GM18951 (cell line): ENCODE results near the gene GSC2.

Source experiments
- POLR2A ChIP-seq: IDR thresholded peaks from 4 replicates; pipeline ENCODE4 v1.6.1; 2011; ENCODE audit warnings: mild to moderate bottlenecking; ENCODE audit not compliant: insufficient read length, insufficient read depth; ENCODE audit errors: extremely low read depth
- in situ Hi-C: fragments of 300-500 bp; cut with MboI; formaldehyde crosslinking; loops from one replicate; pipeline ENCODE4 v1.12.0; 2022; ENCODE audit warnings: low sequenced_read_pairs, mixed read lengths, inconsistent platforms; ENCODE audit not compliant: unreplicated experiment

Gene GSC2

DNA sequence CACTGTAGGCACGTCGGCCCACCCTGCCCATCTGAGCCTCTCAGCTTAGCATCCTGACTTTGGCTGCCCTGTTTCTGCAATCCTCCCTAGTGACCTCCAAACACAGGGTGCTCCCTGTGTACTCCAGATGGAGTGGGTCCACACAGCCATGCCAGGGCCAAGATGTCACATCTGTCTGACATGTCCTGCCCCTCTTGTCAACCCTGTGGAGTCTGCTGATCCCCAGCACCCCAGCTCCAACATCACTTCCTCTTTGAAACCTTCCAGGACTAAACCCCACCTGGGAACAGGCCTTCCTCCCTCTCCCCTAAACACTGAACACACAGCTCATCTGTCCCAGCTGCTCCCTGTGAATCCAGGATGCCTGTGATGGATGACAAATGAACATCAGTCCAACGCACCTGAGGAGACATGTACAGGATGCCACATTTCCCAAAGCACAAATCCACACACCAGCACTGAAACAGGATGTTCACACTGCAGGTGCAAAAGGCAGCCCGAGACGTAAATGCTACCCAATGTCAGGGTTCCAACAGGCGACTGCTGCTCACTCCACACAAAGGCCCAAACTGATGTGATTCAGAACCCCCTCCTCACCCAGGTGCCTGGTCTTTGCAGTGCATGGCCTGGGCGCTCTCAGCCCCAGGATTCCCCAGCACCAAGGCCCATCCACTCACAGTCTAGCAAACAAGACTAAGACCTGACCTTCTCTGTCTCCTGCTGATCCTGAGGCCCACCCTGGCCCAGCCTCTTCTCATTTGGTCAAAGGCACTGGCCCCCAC lies 21.0 kb downstream of the GSC2 start:
- in situ Hi-C loops, result no loop called here
- TF ChIP-seq POLR2A, result no peak

DNA sequence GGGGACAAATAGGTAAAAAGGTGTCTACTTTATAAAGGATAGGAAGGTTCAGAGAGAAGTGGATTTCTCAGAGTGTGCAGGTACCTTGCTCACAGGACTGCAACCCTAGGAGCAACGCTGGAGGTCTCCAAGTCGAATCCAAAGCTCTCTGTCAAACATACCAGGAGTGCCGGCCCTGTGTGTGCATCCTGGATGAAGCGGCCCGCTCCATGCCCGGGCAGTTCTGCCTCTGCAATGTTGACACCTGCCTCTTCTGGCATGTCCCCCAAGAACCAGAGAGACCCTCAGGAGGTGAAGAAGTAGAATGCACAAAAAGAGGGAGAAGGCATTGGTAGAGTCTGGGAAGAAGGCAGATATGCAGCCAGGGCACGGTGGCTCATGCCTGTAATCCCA lies 22.1 kb downstream of the GSC2 start:
- TF ChIP-seq POLR2A, result no peak
- in situ Hi-C loops, result no loop called here

DNA sequence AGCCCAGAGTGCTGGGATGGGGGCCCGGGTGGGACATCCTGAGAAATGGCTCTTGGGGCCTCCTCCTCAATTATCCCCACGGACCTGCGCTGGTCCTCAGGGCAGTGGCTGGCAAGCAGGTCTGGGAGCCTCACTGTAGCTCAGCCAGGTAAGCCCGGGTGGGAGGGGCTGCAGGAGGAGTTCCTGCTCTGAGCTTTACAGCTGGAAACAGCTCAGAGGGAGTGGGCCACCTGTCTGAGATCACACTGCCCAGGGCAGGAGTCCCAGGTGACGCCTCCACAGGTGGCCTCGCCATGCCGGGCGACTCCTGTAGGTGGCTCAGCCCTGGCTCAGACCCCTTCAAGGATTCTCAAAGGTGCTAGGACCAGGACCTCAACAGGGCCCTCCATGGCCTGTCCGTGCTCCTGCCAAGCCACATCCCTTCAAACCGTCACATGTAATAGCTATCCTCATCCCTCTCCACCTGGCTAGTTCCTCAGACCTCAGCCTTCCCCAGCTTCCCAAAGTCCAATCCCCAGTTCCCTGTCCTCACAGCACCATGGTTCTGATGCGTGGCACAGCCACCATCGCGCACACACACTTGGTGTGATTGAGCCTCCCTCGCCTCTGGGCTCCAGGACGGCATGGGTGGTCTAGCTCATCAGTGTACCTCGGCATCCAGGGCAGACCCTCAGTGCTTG lies 22.6 kb downstream of the GSC2 start:
- in situ Hi-C loops, result no loop called here
- TF ChIP-seq POLR2A, result no peak

DNA sequence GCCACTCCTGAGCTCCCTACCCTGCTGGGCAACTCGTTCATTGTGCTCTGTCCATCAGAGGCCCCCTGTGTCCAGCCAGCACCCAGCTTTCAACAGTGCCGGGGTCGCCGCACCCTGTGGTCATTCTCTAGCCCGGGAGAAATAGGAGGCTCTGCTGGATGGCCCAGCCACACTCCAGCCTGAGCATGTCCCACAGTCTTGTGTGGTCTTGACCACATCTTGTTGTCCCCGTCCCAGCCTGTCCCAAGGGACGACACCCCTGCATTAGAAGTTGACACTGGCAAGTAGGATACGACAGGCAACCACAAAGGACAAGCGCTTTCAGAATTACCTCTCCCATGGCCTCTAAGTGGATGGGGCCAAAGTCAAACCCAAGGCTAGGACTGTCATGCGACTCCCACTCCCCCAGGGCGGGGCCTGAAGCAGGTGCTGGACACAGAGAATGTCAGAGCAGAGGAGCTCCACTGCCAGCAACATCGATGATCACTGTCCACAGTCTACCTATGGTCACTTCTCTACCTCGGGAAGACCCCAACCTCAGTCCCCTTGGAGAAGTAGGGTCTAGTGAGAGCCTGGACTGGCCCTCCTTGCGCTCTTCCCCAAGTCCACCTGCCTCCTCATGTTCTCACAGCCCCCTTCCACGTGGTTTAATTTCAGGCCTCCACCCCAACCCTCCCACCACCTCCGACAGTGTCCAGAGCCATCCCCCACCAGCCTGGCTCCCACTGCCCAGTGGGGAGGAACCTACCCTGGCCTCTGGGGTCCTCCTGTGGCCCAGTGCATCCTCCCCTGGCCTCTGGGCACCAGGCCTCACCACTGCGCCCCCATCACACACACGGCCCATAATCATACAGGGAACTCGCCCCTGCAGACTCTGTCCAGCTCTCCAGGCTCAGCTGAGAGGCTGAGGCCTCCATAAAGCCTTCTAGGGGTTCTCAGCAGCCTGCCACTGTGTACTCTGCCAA lies 23.5 kb downstream of the GSC2 start:
- TF ChIP-seq POLR2A, result no peak
- in situ Hi-C loops, result no loop called here

DNA sequence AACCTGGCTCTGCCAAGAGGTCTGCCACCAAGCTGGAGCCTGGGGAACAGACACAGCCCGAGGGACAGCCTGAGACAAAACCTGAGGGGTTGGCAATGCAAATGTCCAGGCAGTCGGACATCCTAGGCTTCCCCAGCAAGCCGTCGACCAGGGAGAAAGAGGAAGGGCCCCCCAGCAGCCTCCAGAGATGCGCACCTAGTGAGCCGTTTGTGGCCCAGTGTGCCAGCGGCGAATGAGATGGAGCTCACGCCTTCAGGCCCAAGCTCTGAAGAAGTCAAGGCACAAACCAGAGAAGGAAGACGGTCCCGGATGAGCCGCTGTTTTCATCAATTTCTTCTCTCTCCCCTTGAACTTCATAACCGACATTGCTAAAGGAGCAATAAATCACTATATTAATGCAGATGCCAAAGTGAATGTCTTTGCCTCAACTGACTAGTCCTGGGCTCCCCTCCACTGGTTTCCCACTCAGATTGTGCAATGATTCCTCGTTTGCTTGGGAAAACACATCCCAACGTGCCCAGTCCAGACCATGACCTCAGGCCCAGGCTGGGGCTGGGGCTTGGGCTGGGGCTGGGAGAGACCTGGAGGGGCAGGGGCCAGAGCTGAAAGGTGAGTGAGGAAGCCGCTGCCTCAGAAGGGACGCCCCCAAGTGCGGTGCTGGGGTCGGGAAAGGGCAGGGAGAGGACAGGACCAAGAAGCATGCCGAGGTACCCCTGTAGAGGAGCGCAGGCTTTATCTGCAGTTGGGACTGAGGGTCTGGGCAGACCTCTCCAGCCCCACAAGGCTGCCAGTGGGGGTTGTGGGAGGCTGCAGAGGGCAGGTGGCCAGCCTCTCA lies 24.4 kb downstream of the GSC2 start:
- no peak for TF ChIP-seq POLR2A
- in situ Hi-C loops, result no loop called here

DNA sequence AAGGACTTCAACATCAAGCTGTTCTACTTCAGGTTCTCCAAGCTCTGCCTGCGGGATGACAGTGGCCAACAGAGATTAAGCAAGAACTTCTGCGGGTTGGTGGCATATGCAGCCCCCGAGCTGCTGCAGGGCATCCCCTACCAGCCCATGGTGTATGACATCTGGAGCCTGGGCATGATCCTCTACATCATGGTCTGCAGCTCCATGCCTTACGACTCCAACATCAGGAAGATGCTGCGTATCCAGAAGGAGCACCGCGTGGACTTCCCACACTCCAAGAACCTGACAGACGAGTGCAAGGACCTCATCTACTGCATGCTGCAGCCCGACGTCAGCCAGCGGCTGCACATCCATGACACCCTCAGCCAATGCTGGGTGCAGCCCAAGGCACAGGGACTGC lies 25.1 kb downstream of the GSC2 start:
- no peak for TF ChIP-seq POLR2A
- in situ Hi-C loops, result no loop called here

DNA sequence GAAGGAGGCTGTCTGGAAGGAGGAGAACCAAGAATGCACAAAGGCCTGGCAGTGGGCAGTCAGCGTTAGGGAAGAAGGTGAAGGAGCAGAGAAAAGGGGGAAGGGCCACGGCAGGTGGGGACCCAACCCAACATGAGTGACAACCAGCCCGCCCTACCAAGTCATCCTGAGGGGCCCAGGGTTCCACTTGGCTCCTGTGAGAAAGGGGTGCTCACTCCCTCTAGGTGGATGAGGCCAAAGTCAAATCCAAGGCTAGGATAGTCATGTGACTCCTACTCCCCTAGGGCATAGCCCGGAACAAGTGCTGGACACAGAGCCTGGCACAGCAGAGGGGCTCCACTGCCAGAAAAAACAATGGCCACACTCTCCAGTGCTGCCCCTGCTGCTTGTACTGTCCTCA lies 25.7 kb downstream of the GSC2 start:
- in situ Hi-C loops, result no loop called here
- TF ChIP-seq POLR2A, result no peak

DNA sequence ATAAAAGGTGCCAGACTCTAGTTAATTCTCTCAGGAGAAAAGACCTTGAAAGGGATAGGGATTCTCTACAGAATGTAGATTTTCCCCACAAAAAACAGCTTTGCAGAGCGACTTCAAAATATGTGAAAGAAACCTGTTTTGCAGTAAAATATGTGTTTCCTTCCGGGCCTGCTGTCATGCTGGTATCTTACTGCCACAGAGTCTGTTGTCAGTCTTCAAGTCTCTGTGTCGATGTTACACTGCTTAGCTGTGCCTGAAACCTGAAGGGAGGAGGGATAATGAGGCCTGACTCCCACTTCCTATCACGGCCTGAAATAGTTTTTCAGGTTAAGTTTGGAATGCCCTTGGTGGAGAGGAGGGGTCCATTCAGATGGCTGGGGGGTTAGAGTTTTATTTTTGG lies 26.2 kb downstream of the GSC2 start:
- TF ChIP-seq POLR2A, result no peak
- in situ Hi-C loops, result no loop called here

DNA sequence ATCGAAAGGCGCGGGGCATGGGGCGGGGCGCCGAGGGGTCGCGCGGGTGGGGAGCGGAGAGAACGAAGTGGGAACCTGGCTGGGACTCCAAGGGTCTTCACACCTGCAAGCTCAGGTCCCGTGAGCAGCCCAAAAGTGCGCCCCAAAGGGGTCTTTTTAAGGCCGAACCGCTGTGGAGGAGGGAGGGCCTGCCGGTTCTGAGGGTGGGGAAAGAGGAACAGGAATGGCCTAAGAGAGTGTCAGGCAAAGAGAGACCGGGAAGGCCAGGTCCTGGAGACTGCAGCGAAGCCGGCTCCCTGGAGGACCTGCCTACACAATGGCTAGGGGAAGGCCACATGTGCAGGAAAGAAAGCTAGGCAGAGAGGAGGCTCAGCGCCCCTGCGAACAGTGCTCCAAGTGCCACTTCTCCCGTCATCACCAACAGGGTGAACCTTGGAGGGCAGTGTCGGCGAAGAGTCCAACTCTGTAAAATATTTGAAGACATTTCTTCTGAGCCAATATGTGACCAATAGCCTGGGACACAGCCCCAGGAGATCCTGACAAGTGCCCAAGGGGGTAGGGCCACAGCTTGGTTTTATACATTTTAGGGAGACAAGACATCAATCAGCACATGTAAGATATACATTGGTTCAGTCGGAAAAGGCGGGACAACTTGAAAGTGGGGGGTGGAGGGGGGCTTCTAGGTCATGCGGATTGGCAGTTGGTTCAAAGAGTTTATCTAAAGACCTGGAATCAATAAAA lies 27.2 kb downstream of the GSC2 start:
- no peak for TF ChIP-seq POLR2A

DNA sequence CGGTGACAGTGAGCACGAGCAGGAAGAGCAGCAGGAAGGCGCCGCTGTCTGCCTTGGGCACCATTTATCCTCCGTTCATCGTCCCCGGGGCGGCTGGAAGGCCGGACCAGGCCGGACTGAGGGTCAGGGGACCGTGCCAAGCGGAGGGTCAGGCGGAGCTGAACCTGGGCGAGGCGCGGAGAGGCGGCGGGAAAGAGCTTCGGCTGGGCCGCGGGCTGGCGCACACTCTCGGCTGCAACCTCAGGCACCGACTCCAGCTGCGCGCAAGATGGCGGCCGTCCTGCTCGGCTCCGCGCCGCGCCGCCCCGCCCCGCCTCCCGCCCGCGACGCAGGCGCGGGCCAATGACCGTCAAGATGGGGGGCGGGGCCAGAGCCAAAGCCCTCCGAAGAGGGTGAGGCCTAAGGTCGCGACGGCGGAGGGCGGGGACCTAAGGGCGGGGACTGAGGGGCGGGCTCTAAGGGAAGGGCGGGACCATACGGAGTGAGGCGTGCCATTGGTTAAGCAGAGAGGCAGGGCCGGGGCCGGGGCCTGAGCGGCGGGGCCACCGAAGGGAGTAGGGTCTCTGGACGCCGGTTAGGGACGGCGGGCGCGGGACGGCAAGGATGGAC lies 27.8 kb downstream of the GSC2 start, which contains the start of gene DGCR2:
TSS of gene DGCR2 (minus strand) at position 270 of the 609 bp plus-strand sequence. CDS start at position 64, 206 bp downstream.
- TF ChIP-seq POLR2A, result peak; percentile 87
- in situ Hi-C loops, result no loop called here

More for the DNA sequence above, 27.2 kb downstream of the GSC2 start:
- in situ Hi-C loops, result no loop called here

DNA sequence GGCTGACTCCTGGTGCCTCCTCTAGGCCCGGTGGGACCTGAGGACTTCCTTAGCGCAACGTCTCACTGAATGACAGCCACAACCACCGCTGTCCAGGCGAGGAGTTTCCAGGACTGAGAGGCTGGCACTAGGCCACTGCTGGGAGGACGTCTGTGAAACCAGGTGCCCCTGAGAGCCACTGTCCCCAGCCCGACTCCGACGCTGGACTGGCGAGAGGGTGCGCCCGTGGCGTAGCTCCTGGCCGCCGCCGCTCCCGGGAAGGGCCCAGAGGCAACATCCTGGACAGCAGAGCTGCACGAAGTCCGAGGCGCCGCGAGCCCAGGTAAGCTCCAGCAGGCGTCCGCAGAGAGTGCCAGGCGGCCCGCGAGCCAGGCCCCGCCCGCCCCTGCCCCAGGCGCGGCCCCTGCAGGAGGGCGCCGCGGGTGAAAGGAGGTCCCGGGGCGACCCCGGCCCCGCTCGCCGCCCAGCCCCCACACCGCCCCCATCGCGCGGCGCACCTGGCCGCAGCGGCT lies 28.4 kb downstream of the GSC2 start:
- no peak for TF ChIP-seq POLR2A
- in situ Hi-C loops, result no loop called here
